WTC11 (cell line): ENCODE results near the gene UGT1A4. TPM values are rescaled to one million over a fixed set of nuclear protein-coding genes. Genes with fewer than 3 reads are reported as not detected.
"Not testable (repeated sequence)": the region's sequence is repeated elsewhere in the genome, so short reads cannot be mapped to it uniquely, and the experiment has no call there.

Source experiments
- ATAC-seq: fragments of 200-7000 bp; cut with Tn5 transposase; 2 replicates; pipeline ENCODE4 v1.10.0; 2021; ENCODE audit warnings: mild to moderate bottlenecking, moderate library complexity
- CTCF ChIA-PET: fragments of 300-600 bp; sonication (Branson Sonifier 250); formaldehyde crosslinking; loops from one replicate; lab custom pipeline; 2021; ENCODE audit warnings: antibody characterized with exemption; lab: Charles Lee
- POLR2A ChIA-PET: fragments of 350-600 bp; sonication (Branson Sonifier 250); formaldehyde crosslinking; loops from one replicate; lab custom pipeline; 2021; ENCODE audit warnings: antibody characterized with exemption; lab: Charles Lee
- DNase-seq: peaks from one replicate; pipeline ENCODE4 v3.0.0; 2021; ENCODE audit warnings: low spot score
- H3K27ac Mint-ChIP-seq: 2 replicates; pipeline ENCODE4 v1.8.0; 2021; ENCODE audit warnings: mixed read lengths
- H3K27me3 Mint-ChIP-seq: 2 replicates; pipeline ENCODE4 v1.8.0; 2021; ENCODE audit warnings: low read depth, mild to moderate bottlenecking, moderate library complexity, mixed read lengths
- H3K36me3 Mint-ChIP-seq: 2 replicates; pipeline ENCODE4 v1.8.0; 2021; ENCODE audit warnings: mixed read lengths
- H3K4me1 Mint-ChIP-seq: 2 replicates; pipeline ENCODE4 v1.8.0; 2022; ENCODE audit warnings: mixed read lengths
- H3K4me3 Mint-ChIP-seq: 2 replicates; pipeline ENCODE4 v1.8.0; 2021; ENCODE audit warnings: mild to moderate bottlenecking, moderate library complexity, mixed read lengths
- H3K9me3 Mint-ChIP-seq: 2 replicates; pipeline ENCODE4 v1.8.0; 2021; ENCODE audit warnings: mixed read lengths
- ATF3 ChIP-seq: sonication (generic); formaldehyde crosslinking; conservative IDR thresholded peaks from 2 replicates; pipeline ENCODE4 v1.8.1; 2022; ENCODE audit warnings: mild to moderate bottlenecking, missing genetic modification reagents
- ATF6 ChIP-seq: sonication (generic); formaldehyde crosslinking; IDR thresholded peaks from 2 replicates; pipeline ENCODE4 v1.8.1; 2023; ENCODE audit warnings: mild to moderate bottlenecking, missing genetic modification reagents
- ELF4 ChIP-seq: sonication (generic); formaldehyde crosslinking; IDR thresholded peaks from 2 replicates; pipeline ENCODE4 v1.8.1; 2022; ENCODE audit warnings: low read depth, mild to moderate bottlenecking, moderate library complexity, missing genetic modification reagents
- ERG ChIP-seq: fragments of 250-450 bp; sonication (Bioruptor Pico); IDR thresholded peaks from 2 replicates; pipeline ENCODE4 v1.8.0; 2021; ENCODE audit warnings: mild to moderate bottlenecking
- FOXJ3 ChIP-seq: sonication (generic); formaldehyde crosslinking; IDR thresholded peaks from 2 replicates; pipeline ENCODE4 v1.9.0; 2021; ENCODE audit warnings: missing genetic modification reagents, mild to moderate bottlenecking, borderline replicate concordance
- GRHL2 ChIP-seq: fragments of 250-450 bp; sonication (Bioruptor Pico); IDR thresholded peaks from 2 replicates; pipeline ENCODE4 v1.8.0; 2022; ENCODE audit warnings: mild to moderate bottlenecking, moderate library complexity; ENCODE audit not compliant: insufficient replicate concordance, severe bottlenecking
- JAZF1 ChIP-seq: fragments of 250-450 bp; sonication (Bioruptor Pico); IDR thresholded peaks from 2 replicates; pipeline ENCODE4 v1.9.0; 2021; ENCODE audit warnings: moderate library complexity, mild to moderate bottlenecking, inconsistent platforms
- JUN ChIP-seq: sonication (generic); formaldehyde crosslinking; IDR thresholded peaks from 2 replicates; pipeline ENCODE4 v1.8.0; 2023; ENCODE audit warnings: mild to moderate bottlenecking, missing genetic modification reagents
- MXD4 ChIP-seq: fragments of 250-450 bp; sonication (Bioruptor Pico); IDR thresholded peaks from 2 replicates; pipeline ENCODE4 v1.8.0; 2021; ENCODE audit warnings: mild to moderate bottlenecking, moderate library complexity, borderline replicate concordance
- MYBL2 ChIP-seq: sonication (generic); formaldehyde crosslinking; IDR thresholded peaks from 2 replicates; pipeline ENCODE4 v1.8.1; 2023; ENCODE audit warnings: mild to moderate bottlenecking, moderate library complexity, missing genetic modification reagents
- NFYB ChIP-seq: sonication (generic); formaldehyde crosslinking; conservative IDR thresholded peaks from 2 replicates; pipeline ENCODE4 v1.8.0; 2022; ENCODE audit warnings: low read depth, missing genetic modification reagents
- NR1H2 ChIP-seq: sonication (generic); formaldehyde crosslinking; IDR thresholded peaks from 2 replicates; pipeline ENCODE4 v1.9.0; 2021; ENCODE audit warnings: mild to moderate bottlenecking, moderate library complexity, missing genetic modification reagents
- NR3C1 ChIP-seq: sonication (generic); formaldehyde crosslinking; conservative IDR thresholded peaks from 2 replicates; pipeline ENCODE4 v1.8.1; 2023; ENCODE audit warnings: low read depth, mild to moderate bottlenecking, missing genetic modification reagents
- TEAD1 ChIP-seq: sonication (generic); formaldehyde crosslinking; IDR thresholded peaks from 2 replicates; pipeline ENCODE4 v1.8.0; 2022; ENCODE audit warnings: mild to moderate bottlenecking, missing genetic modification reagents
- ZBTB21 ChIP-seq: sonication (generic); formaldehyde crosslinking; IDR thresholded peaks from 2 replicates; pipeline ENCODE4 v1.8.1; 2023; ENCODE audit warnings: mild to moderate bottlenecking, missing genetic modification reagents, borderline replicate concordance
- ZNF121 ChIP-seq: sonication (generic); formaldehyde crosslinking; IDR thresholded peaks from 2 replicates; pipeline ENCODE4 v1.8.0; 2023; ENCODE audit warnings: missing genetic modification reagents
- ZNF317 ChIP-seq: sonication (generic); formaldehyde crosslinking; IDR thresholded peaks from 2 replicates; pipeline ENCODE4 v1.8.1; 2023; ENCODE audit warnings: low read depth, mild to moderate bottlenecking, moderate library complexity, missing genetic modification reagents, borderline replicate concordance
- ZNF671 ChIP-seq: fragments of 250-450 bp; sonication (Bioruptor Pico); IDR thresholded peaks from 2 replicates; pipeline ENCODE4 v1.8.0; 2021; ENCODE audit warnings: mild to moderate bottlenecking
- total RNA-seq: library from RNA; stranded (reverse); gene quantifications from 3 replicates; pipeline ENCODE4 v1.2.3, GENCODE V29; 2021
- TF ChIP-seq, protein P1 (sequence below): fragments of 250-450 bp; sonication (Bioruptor Pico); IDR thresholded peaks from 2 replicates; pipeline ENCODE4 v1.9.0; 2021; ENCODE audit warnings: mild to moderate bottlenecking, borderline replicate concordance
- TF ChIP-seq, protein P2 (sequence below): sonication (generic); formaldehyde crosslinking; IDR thresholded peaks from 2 replicates; pipeline ENCODE4 v1.8.0; 2022; ENCODE audit warnings: mild to moderate bottlenecking, missing genetic modification reagents
- TF ChIP-seq, protein P3 (sequence below): sonication (generic); formaldehyde crosslinking; IDR thresholded peaks from 2 replicates; pipeline ENCODE4 v1.8.0; 2023; ENCODE audit warnings: mild to moderate bottlenecking, missing genetic modification reagents

UGT1A4 gene
- total RNA-seq, 1 experiment from 2014 or later, result 0.22 TPM

DNA sequence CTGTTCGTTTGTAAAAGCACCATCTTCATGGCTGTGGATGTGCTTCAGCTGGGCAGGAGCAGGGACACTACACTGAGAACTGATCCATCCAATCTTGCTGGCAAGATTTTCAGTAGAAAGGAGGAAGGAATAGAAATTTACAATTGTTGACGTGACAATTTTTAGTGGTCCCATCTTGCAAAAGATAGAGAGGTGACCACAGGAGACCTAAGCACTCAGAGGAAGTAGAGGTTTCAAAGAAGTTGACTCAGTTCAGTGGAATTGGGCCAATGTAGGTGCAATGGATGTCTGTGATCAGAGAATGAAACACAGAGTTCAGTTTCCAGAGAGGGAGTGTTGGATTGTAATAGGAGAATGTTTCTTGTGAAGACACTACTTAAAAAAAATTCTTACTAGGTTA, 4.4 kb upstream of the UGT1A4 start (continued):
- TF ChIP-seq MYBL2 (CRISPR knock-in tag) (no peak), ATF3 (CRISPR knock-in tag) (no peak), MXD4 (CRISPR knock-in tag) (no peak), ATF6 (CRISPR knock-in tag) (no peak)
- TF ChIP-seq, all 79 proteins: peak for 0

- peaks cover 3% of the 10 kb centered on the region; the same call in 1 of the 2 replicates for H3K27me3 Mint-ChIP-seq
- peaks cover 44% of the 10 kb centered on the region for H3K9me3 Mint-ChIP-seq
- CTCF ChIA-PET, result no interaction called here
- H3K4me1 Mint-ChIP-seq, result no peaks in the 10 kb centered on the region
- no peak within 1 kb of the TSS for H3K4me3 Mint-ChIP-seq
- ATAC-seq, result no peak
- no peak within 1 kb of the TSS for H3K27ac Mint-ChIP-seq
- POLR2A ChIA-PET, result no interaction called here
- TF ChIP-seq GRHL2 (no peak), ZNF671 (CRISPR knock-in tag) (no peak), JUN (CRISPR knock-in tag) (no peak), MYBL2 (CRISPR knock-in tag) (no peak), NR3C1 (no peak), NFYB (CRISPR knock-in tag) (no peak), ZNF317 (CRISPR knock-in tag) (no peak), TEAD1 (CRISPR knock-in tag) (no peak), ELF4 (CRISPR knock-in tag) (no peak), JAZF1 (CRISPR knock-in tag) (no peak), ERG (CRISPR knock-in tag) (no peak), FOXJ3 (CRISPR knock-in tag) (no peak), NR1H2 (CRISPR knock-in tag) (no peak), ZNF121 (CRISPR knock-in tag) (no peak), ZBTB21 (no peak)
- TF ChIP-seq, protein P1, sequence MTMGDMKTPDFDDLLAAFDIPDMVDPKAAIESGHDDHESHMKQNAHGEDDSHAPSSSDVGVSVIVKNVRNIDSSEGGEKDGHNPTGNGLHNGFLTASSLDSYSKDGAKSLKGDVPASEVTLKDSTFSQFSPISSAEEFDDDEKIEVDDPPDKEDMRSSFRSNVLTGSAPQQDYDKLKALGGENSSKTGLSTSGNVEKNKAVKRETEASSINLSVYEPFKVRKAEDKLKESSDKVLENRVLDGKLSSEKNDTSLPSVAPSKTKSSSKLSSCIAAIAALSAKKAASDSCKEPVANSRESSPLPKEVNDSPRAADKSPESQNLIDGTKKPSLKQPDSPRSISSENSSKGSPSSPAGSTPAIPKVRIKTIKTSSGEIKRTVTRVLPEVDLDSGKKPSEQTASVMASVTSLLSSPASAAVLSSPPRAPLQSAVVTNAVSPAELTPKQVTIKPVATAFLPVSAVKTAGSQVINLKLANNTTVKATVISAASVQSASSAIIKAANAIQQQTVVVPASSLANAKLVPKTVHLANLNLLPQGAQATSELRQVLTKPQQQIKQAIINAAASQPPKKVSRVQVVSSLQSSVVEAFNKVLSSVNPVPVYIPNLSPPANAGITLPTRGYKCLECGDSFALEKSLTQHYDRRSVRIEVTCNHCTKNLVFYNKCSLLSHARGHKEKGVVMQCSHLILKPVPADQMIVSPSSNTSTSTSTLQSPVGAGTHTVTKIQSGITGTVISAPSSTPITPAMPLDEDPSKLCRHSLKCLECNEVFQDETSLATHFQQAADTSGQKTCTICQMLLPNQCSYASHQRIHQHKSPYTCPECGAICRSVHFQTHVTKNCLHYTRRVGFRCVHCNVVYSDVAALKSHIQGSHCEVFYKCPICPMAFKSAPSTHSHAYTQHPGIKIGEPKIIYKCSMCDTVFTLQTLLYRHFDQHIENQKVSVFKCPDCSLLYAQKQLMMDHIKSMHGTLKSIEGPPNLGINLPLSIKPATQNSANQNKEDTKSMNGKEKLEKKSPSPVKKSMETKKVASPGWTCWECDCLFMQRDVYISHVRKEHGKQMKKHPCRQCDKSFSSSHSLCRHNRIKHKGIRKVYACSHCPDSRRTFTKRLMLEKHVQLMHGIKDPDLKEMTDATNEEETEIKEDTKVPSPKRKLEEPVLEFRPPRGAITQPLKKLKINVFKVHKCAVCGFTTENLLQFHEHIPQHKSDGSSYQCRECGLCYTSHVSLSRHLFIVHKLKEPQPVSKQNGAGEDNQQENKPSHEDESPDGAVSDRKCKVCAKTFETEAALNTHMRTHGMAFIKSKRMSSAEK, result no peak
- TF ChIP-seq, protein P2, sequence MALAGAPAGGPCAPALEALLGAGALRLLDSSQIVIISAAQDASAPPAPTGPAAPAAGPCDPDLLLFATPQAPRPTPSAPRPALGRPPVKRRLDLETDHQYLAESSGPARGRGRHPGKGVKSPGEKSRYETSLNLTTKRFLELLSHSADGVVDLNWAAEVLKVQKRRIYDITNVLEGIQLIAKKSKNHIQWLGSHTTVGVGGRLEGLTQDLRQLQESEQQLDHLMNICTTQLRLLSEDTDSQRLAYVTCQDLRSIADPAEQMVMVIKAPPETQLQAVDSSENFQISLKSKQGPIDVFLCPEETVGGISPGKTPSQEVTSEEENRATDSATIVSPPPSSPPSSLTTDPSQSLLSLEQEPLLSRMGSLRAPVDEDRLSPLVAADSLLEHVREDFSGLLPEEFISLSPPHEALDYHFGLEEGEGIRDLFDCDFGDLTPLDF (CRISPR knock-in tag), result no peak
- TF ChIP-seq, protein P3, sequence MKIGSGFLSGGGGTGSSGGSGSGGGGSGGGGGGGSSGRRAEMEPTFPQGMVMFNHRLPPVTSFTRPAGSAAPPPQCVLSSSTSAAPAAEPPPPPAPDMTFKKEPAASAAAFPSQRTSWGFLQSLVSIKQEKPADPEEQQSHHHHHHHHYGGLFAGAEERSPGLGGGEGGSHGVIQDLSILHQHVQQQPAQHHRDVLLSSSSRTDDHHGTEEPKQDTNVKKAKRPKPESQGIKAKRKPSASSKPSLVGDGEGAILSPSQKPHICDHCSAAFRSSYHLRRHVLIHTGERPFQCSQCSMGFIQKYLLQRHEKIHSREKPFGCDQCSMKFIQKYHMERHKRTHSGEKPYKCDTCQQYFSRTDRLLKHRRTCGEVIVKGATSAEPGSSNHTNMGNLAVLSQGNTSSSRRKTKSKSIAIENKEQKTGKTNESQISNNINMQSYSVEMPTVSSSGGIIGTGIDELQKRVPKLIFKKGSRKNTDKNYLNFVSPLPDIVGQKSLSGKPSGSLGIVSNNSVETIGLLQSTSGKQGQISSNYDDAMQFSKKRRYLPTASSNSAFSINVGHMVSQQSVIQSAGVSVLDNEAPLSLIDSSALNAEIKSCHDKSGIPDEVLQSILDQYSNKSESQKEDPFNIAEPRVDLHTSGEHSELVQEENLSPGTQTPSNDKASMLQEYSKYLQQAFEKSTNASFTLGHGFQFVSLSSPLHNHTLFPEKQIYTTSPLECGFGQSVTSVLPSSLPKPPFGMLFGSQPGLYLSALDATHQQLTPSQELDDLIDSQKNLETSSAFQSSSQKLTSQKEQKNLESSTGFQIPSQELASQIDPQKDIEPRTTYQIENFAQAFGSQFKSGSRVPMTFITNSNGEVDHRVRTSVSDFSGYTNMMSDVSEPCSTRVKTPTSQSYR, result no peak
- TF ChIP-seq, all 79 proteins: peak for 0
- no peak for DNase-seq
- H3K36me3 Mint-ChIP-seq, result peaks cover 8% of the 10 kb centered on the region; the same call in 1 of the 2 replicates
These were observed 10.3 kb downstream of the UGT1A4 start, which contains the start of gene UGT1A3 for GRCh38 chr2:233728723-233729301. Gene UGT1A3 (plus strand): TSS chr2:233729042. CDS start chr2:233729127, 85 bp downstream.

- H3K9me3 Mint-ChIP-seq, result peaks cover 43% of the 10 kb centered on the region
- H3K36me3 Mint-ChIP-seq, result peaks cover 11% of the 10 kb centered on the region
- H3K27me3 Mint-ChIP-seq, H3K27ac Mint-ChIP-seq, H3K4me3 Mint-ChIP-seq, H3K4me1 Mint-ChIP-seq, DNase-seq, CTCF ChIA-PET, ATAC-seq, POLR2A ChIA-PET: not testable (repeated sequence)
These were observed 18.5 kb downstream of the UGT1A4 start for GRCh38 chr2:233736868-233737653.
